Smooth muscle cell (in vitro differentiated cells): ENCODE measurements around the gene AARS2. TPM values are rescaled to one million over a fixed set of nuclear protein-coding genes. Genes with fewer than 3 reads are reported as not detected.

Experiments used
- DNase-seq: peaks from one replicate; lab custom pipeline; 2025; ENCODE audit not compliant: unreplicated experiment; lab: John Stamatoyannopoulos, UW
- H2AFZ ChIP-seq: fragments of 200-600 bp; sonication (generic); 2 replicates; pipeline ENCODE4 v1.6.0; 2016; ENCODE audit warnings: antibody characterized with exemption, low read depth, mild to moderate bottlenecking
- H3F3A ChIP-seq: fragments of 200-600 bp; sonication (generic); 2 replicates; pipeline ENCODE4 v1.6.0; 2017; ENCODE audit warnings: antibody characterized with exemption, low read depth
- H3K27ac ChIP-seq: fragments of 200-600 bp; sonication (generic); 2 replicates; pipeline ENCODE4 v1.5.1; 2016; ENCODE audit warnings: low read depth, mild to moderate bottlenecking
- H3K27me3 ChIP-seq: fragments of 200-600 bp; sonication (generic); 2 replicates; pipeline ENCODE4 v1.6.1; 2016; ENCODE audit warnings: low read depth, mild to moderate bottlenecking
- H3K36me3 ChIP-seq: fragments of 200-600 bp; sonication (generic); 2 replicates; pipeline ENCODE4 v1.5.1; 2016; ENCODE audit warnings: low read depth
- H3K4me1 ChIP-seq: fragments of 200-600 bp; sonication (generic); 2 replicates; pipeline ENCODE4 v1.5.1; 2016; ENCODE audit warnings: low read depth
- H3K4me2 ChIP-seq: fragments of 200-600 bp; sonication (generic); 2 replicates; pipeline ENCODE4 v1.6.0; 2016; ENCODE audit warnings: mild to moderate bottlenecking
- H3K4me3 ChIP-seq: fragments of 200-600 bp; sonication (generic); 2 replicates; pipeline ENCODE4 v1.5.1; 2016; ENCODE audit warnings: mild to moderate bottlenecking
- H3K79me2 ChIP-seq: fragments of 200-600 bp; sonication (generic); 2 replicates; pipeline ENCODE4 v1.6.0; 2016; ENCODE audit warnings: low read depth, mild to moderate bottlenecking
- H3K9ac ChIP-seq: fragments of 200-600 bp; sonication (generic); 2 replicates; pipeline ENCODE4 v1.6.0; 2016; ENCODE audit warnings: low read depth
- H3K9me3 ChIP-seq: fragments of 200-600 bp; sonication (generic); replicated peaks from 2 replicates; pipeline ENCODE4 v1.5.1; 2016; ENCODE audit warnings: low read depth
- H4K20me1 ChIP-seq: fragments of 200-600 bp; sonication (generic); 2 replicates; pipeline ENCODE4 v1.6.0; 2016; ENCODE audit warnings: low read depth
- WGBS: methylation state at CpG from one replicate; pipeline ENCODE4 v1.1.7; 2016; ENCODE audit warnings: low lambda C conversion rate; 5-methylcytosine and 5-hydroxymethylcytosine counted together
- polyA plus RNA-seq: library from polyadenylated mRNA; unstranded; fragments of >200 nt; fragmentation: Nextera tagmentation; extraction: Ambion mirVana; gene quantifications from 2 replicates; pipeline ENCODE4 v1.2.1, GENCODE V29; 2016
- total RNA-seq: library from RNA; depleted of rRNA; stranded (reverse); fragments of >200 nt; gene quantifications from 2 replicates; pipeline ENCODE4 v1.2.3, GENCODE V29; 2014
- TF ChIP-seq, protein P1 (sequence below): fragments of 200-600 bp; sonication (generic); IDR thresholded peaks from 2 replicates; pipeline ENCODE4 v1.5.1; 2017; ENCODE audit warnings: borderline replicate concordance, mild to moderate bottlenecking, antibody characterized with exemption; ENCODE audit not compliant: insufficient read depth, poor library complexity, severe bottlenecking

Gene AARS2
- total and polyA plus RNA-seq, 2 experiments from 2014 or later = 7.5 to 15.1 TPM

DNA sequence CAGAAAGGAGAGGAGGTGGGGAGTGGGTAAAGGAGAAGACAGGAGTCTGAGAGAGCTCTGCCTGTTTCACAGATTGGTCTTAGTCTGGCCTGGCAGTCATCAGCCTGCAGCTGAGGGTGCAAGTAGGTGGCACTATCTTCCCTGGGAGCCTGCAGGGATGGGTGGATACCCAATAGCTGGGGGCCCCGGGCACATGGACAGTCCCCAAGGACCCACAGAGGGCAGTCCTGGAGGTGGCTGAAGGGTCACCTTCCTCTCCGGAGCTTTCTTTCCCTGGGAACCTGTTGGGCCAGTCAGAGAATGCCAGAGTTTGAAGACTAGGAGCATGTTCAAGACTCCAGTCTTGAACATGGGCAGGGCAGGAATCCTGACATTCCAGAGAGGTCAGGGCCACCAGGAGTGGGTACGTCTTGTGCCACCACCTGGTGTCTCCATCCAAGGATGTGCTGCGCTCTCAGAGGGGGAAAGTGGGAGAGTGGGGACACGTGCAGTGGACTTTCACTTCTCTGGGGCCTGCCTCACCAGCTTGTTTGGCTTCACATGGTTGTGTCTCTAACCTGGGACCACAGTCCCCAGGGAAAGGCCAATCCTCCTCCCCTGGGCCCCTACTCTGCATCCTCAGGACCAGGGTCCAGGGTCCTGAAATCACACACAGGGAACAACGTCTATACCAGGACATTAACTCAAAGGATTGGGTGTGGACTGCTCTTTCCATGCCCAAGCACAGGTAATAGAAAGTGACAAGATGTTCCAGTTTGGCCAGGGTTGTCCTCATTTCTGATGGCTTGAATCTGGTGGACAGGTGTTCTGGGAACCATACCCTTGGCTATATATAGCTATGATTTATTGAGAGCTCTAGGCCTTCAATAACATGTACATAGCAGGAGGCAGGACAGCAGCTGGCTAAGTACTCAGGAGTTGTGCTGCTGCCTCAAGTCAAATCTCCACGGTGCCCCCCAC, 18.0 kb downstream of the AARS2 start:
- Histone ChIP-seq H3K27ac (no peak overlapping the region), H3K36me3 (no peaks in the 10 kb centered on the region), H4K20me1 (no peaks in the 10 kb centered on the region), H3K9me3 (no peaks in the 10 kb centered on the region), H3K4me2 (no peak overlapping the region), H3F3A (no peaks in the 10 kb centered on the region), H3K4me1 (peaks cover 4% of the 10 kb centered on the region), H3K79me2 (no peaks in the 10 kb centered on the region), H3K9ac (no peak overlapping the region), H2AFZ (no peak overlapping the region), H3K4me3 (no peak overlapping the region), H3K27me3 (peaks cover 87% of the 10 kb centered on the region)
- WGBS = 80% methylated on average over 7 of the region's 7 CpGs
- TF ChIP-seq, protein P1, sequence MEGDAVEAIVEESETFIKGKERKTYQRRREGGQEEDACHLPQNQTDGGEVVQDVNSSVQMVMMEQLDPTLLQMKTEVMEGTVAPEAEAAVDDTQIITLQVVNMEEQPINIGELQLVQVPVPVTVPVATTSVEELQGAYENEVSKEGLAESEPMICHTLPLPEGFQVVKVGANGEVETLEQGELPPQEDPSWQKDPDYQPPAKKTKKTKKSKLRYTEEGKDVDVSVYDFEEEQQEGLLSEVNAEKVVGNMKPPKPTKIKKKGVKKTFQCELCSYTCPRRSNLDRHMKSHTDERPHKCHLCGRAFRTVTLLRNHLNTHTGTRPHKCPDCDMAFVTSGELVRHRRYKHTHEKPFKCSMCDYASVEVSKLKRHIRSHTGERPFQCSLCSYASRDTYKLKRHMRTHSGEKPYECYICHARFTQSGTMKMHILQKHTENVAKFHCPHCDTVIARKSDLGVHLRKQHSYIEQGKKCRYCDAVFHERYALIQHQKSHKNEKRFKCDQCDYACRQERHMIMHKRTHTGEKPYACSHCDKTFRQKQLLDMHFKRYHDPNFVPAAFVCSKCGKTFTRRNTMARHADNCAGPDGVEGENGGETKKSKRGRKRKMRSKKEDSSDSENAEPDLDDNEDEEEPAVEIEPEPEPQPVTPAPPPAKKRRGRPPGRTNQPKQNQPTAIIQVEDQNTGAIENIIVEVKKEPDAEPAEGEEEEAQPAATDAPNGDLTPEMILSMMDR = no peak
- DNase-seq = no peak

DNA sequence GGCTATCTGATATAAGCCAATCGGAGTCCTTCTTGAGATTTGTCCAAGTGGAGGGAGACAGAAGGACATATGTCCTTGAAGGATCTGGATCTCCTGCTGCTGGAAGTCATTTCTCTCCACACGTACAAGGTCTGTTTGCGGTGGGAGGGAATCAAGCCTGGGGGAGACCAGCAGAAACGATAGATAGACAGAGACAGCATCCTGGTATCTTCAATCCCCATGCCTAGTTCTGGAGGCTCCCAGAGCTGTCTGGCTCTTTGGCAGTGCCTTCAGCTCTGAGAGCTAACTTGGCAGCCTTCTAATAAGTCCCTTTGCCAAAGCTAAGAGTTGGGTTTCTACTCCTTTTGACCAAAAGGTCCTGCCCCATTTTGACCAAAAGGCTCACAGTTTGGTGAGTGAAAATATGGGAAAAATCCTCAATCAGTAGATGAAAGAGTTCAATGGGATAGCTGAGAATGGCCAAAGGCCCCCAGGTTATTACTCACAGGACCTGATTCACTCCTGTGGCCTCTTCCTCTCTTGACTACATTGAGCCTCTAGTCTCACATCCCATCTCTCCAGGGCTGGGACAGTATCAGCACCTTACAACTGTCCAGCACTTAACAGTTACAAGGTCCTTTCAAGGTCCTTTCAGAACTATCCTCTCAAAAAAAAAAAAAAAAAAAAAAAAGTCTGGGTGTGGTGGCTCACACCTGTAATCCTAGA, 20.3 kb downstream of the AARS2 start:
- DNase-seq = no peak
- no peak overlapping the region for H3K4me2 ChIP-seq
- H4K20me1 ChIP-seq = no peaks in the 10 kb centered on the region
- H3K9me3 ChIP-seq = no peaks in the 10 kb centered on the region
- no peak overlapping the region for H3K9ac ChIP-seq
- TF ChIP-seq, protein P1 = no peak
- no peak overlapping the region for H3K4me3 ChIP-seq
- 82% methylated on average over 4 of the region's 4 CpGs for WGBS
- H3F3A ChIP-seq = no peaks in the 10 kb centered on the region
- peaks cover 4% of the 10 kb centered on the region for H3K4me1 ChIP-seq
- H3K36me3 ChIP-seq = no peaks in the 10 kb centered on the region
- H3K27me3 ChIP-seq = peaks cover 91% of the 10 kb centered on the region
- no peak overlapping the region for H3K27ac ChIP-seq
- H3K79me2 ChIP-seq = no peaks in the 10 kb centered on the region
- no peak overlapping the region for H2AFZ ChIP-seq

DNA sequence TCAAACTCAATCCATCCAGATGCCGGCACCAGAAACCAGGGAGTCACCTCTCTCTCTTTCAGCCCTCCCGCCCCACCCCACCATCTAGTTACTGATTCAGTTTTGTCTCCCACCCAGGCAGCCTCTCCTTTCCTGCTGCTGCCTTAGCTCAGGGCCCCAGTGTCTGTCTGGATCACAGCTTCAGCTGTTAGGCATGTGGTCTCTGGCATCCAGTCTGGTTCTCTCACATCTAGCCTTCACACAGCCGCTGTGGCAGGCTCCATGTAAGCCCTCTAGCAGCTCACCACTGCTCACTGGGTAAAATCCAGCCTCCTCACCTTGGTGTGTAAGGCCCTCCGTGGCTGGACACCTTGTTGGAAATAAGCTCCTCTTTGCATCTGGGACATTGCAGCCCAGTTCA, 21.3 kb downstream of the AARS2 start:
- Histone ChIP-seq H3K4me1 (no peaks in the 10 kb centered on the region), H2AFZ (no peak overlapping the region), H3K27me3 (peaks cover 88% of the 10 kb centered on the region), H4K20me1 (no peaks in the 10 kb centered on the region), H3K9ac (no peak overlapping the region), H3K27ac (no peak overlapping the region), H3K9me3 (no peaks in the 10 kb centered on the region), H3K36me3 (no peaks in the 10 kb centered on the region), H3F3A (no peaks in the 10 kb centered on the region), H3K79me2 (no peaks in the 10 kb centered on the region), H3K4me2 (no peak overlapping the region), H3K4me3 (no peak overlapping the region)
- no peak for DNase-seq
- WGBS = 76% methylated on average over 4 of the region's 4 CpGs
- TF ChIP-seq, protein P1 = no peak
